Fibroblast of the conjunctiva (primary cell): Measurements from ENCODE around the gene CTNNAL1.

Experiments used
- DNase-seq: peaks from one replicate; pipeline ENCODE4 v3.0.0-alpha.2; 2010; ENCODE audit warnings: low read depth

Gene CTNNAL1

GRCh38 chr9:109028457-109028856 lies 15.2 kb upstream of the CTNNAL1 start:
- no peak for DNase-seq

DNA sequence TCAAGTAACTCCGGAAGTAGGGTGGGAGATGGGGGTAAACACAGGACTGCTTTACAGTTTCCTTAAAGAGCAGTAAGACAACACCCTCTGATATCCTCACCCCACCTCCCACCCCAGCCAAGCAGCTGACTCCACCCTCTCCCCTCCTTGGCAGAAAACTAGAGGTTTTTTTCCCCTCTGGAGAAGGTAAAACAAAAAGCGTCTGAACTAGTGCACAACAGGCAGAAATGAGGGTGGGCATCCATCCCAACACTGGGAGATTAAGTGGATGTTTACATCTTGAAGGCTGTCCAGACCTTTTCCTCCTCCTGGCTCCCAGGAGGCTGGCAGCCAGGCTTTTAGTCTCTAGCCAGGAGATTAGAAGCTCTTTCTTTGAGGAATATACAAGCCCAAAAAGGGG lies 13.9 kb upstream of the CTNNAL1 start:
- peak; percentile 26 for DNase-seq

GRCh38 chr9:109026306-109026705 lies 13.0 kb upstream of the CTNNAL1 start:
- DNase-seq, result no peak

DNA sequence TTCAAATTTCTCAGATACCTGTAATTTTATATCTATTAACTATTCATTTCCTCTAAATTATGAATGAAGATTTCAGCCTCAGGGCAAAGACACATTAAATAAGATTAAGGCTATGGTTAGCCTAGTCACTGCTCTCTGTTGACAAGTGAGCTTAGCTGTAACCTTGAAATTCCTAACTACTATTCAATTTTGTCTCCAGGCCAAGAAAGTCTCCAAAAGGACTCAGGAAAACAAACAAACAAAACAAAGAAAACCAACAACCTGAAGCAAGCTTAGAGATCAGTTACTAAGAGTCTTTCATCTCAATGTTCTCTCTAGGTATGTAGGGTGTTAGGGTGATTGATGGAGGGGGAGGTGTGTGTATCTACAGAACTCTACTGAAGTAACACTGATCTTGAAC lies 9.6 kb upstream of the CTNNAL1 start:
- DNase-seq, result no peak

DNA sequence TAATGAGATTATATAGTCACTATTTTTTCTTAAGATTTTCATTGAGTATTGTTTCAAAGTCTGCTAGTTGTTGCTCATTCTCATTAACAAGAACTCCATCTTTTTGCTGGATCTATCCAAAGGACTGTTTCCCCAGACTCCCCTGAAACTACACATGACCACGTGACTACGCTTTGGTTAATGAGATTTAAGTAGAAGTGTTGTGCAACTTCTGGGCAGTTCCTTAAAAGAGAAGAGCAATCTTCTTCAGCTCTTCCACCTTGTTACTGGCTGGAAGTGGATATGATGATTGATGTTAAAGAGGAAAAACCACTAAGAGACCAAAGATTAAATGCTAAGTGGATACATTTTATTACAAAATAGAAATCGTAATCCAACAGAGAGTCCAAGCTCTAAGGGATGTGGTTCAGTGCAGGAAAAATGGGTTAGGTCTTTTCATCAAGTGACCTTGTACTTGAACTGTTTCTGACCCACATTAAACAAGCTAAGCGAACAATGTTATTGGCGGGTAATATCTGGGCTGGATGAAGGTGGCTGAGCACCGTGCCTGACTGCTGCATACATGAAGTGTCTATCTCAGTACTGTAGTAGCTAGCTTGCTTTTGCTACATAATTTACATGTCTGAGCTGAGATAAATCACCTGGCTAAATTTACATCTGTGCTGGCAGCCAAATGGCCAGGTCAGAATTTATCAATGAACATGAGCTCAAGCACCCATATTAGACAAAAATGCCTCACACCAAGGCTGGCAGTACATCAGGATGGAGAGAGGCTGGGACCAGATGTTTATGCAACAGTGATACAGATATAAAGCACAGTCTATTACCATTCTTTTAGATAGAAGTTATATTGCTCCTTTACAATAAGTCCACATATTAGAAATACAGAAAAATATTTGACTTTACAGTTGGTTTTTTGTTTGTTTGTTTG lies 7.5 kb upstream of the CTNNAL1 start:
- DNase-seq, result no peak

- no peak for DNase-seq
These were observed 6.8 kb upstream of the CTNNAL1 start for GRCh38 chr9:109020113-109020512.

GRCh38 chr9:109019420-109019819 lies 6.1 kb upstream of the CTNNAL1 start:
- DNase-seq, result no peak

- no peak for DNase-seq
These were observed 4.2 kb upstream of the CTNNAL1 start for GRCh38 chr9:109017493-109017892.

DNA sequence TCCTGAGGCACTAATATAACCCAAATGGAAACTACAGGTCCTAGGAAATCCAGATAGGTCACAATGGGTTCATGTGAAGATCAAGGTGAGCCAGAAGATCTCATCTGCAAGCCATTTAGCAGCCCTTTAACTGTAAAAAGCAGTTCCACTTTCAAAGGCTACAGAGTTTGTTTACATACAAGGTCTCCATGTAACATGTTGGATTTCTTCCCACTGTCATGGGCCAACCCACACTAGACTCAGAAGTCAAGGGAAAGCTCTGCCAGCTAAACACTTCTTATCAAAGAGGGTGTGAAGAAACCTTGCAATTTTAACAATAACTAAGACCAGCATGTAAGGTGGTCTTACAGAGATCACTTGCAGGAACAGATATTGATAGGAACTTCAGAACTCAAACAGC lies 3.8 kb upstream of the CTNNAL1 start:
- no peak for DNase-seq

DNA sequence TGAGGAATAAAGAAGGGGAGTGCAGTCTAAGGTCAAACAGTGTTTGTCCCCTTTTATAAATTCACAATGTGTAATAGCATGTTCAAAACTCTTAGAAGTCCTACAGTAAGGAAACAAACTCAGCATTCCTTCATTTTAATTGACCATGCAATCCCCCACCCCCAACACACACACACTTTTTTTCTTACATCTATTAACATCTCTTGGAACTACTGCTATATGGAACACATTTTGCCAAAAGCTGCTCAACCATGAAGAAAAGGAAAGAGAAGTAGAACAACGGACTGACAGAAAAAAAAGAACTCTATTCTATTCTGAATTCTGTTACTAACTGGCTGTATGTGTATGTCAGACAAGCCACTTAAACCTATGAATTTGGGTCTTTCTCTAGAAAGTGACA lies 2.8 kb upstream of the CTNNAL1 start:
- no peak for DNase-seq

GRCh38 chr9:109014608-109015280 lies 1.4 kb upstream of the CTNNAL1 start:
- no peak for DNase-seq

DNA sequence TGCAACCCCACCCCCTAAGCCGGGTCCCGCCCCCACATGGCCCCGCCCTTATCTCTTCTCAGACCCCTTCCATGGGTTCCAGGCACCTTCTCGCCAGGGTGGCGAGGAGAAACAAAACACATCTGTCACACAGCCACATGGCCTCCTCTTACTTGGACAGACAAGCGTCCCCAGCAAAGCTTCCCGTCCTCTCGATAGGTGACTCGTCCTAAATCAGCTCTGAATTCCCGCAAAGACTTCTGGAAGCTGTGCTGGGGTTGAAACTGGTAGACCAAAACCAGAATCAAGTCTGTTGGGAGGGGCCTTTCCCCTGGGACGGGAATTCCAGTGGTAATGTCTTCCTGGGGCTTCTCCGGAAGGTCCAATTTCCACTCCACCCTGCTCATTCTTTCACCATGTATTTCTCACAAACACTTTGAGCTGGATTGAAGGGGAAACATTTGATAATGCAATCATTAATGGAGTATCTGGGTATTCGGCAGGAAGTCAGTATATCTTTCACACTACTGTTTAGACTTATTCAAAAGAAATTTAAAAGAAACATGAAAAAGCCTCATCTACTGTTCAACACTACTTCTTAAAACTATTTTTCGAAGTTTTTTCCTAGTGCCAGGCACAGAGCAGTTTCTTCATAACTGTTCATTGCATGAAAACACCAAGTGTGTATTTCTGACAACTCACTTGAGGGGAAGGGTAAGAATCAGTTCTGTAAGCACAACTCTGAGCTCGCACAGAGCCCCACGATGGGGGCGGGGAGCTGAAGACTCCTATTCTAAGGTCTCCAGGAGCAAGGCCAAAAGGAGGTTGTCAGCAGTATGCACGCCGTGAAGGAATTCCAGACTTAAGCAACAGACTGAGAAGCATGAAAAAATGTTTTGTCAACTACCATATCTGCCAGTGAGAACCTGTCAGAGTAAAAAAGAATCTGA lies 644 bp upstream of the CTNNAL1 start:
- DNase-seq, result peak; percentile 41

- DNase-seq, result peak; percentile 87
These were observed 1.1 kb downstream of the CTNNAL1 start for GRCh38 chr9:109012009-109012875.

GRCh38 chr9:109011231-109011671 lies 2.0 kb downstream of the CTNNAL1 start:
- DNase-seq, result no peak

- peak; percentile 50 for DNase-seq
These were observed 2.6 kb downstream of the CTNNAL1 start for GRCh38 chr9:109010746-109011145.

- DNase-seq, result no peak
These were observed 7.6 kb downstream of the CTNNAL1 start for GRCh38 chr9:109005678-109006077.

DNA sequence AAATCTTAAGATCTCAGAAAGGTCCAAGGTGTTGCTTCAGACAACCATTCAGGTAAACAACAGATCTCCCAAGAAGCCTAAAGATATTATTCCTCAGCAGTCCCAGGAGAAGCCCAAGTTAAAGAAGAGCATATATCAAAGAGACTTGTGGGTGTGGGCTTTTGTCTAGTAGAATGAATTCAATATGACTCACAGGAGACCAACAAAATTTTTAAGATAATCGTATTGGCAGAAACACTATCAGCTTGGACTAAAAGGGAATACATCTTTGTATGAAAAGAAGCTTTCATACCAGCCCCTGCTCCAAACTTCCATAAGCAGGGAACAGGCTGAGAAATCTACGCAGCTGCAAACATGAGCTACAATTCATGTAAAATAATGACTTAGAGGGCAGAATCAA lies 10.2 kb downstream of the CTNNAL1 start:
- DNase-seq, result no peak

DNA sequence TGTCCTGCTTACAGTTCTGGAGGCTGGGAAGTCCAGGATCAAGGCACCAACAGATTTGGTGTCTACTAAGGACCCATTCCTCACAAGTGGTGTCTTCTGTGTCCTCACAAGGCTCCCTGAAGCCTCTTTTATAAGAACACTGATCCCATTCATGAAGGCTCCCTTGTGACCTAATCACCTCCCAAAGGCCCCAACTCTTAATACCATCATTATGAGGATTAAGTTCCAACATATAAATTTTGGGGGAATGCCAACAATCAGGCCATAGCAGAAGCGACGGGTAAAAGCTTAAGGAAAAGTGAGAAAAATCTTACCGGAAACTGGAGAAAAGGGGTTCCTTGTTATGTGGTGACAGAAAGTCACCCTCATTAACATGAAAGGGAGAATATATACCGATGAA lies 11.2 kb downstream of the CTNNAL1 start:
- no peak for DNase-seq

GRCh38 chr9:109001275-109001676 lies 12.0 kb downstream of the CTNNAL1 start:
- peak; percentile 30 for DNase-seq

DNA sequence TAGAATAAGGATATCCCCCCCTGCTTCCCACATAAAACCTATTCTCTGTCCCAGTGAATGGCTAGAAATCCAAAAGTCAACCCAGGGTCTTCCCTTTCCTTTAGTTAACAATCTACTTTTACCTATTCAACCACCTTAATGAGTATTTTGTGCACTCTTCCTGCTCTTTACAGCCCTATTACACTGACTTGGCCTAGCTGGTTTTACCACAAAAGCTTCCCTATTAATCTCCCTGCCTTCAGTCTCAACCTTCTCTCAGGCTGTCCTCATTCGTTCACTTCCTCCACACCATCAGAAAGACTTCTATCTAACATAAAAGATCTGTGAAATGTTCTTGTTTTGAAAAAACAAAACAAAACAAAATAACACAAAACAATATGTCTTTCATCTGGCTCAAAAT lies 16.2 kb downstream of the CTNNAL1 start:
- DNase-seq, result no peak

GRCh38 chr9:108996643-108997042 lies 16.7 kb downstream of the CTNNAL1 start:
- DNase-seq, result no peak
